ENCODE data around the gene EDDM13. TPM values are rescaled to one million over a fixed set of nuclear protein-coding genes. Genes with fewer than 3 reads are reported as not detected.

Gene EDDM13
- total RNA-seq, 1 donor from 2014 or later: 1.3 TPM

DNA sequence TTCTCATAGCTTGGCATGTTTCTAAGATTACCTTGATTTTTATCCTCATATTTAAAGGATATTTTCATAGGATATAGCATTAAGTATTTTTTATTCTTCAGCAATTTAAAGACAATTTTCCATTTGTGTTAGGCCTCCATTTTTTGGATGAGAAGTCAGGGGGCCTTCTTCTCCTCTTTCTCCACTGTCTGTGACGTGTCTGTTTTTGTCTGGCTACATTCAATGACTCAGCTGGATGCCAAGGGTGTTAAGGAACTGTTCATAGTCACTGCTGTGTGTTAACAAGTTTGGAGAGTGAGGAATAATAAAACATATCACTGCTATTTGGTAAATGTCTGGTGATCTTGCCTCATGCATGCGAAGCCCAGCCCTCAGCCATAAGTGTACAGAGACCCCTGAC is 84.4 kb downstream of the EDDM13 start:
- no peaks in the 10 kb centered on the region for H3K27me3 ChIP-seq (ENCODE audit: low read depth)
- no peak overlapping the region for H3K4me3 ChIP-seq
- intact Hi-C loops (cut with DNase I): no loop called here
- H3K36me3 ChIP-seq: no peaks in the 10 kb centered on the region
- no peak for TF ChIP-seq CTCF (IDR thresholded peaks at IDR 0.05)
- no peak for DNase-seq
- H3K9me3 ChIP-seq: peaks cover 24% of the 10 kb centered on the region
- no peak for ATAC-seq
- H3K4me1 ChIP-seq: no peaks in the 10 kb centered on the region
- no peak overlapping the region for H3K27ac ChIP-seq

Other genes with a start within 250 kb of the EDDM13 start
- 32.4 TPM for gene ZNF787, start 151.5 kb upstream of the EDDM13 start, total RNA-seq
- gene ZNF444, start 131.5 kb upstream of the EDDM13 start, total RNA-seq: 38.7 TPM
- gene GALP, start 96.7 kb upstream of the EDDM13 start, total RNA-seq: not detected
- gene ZSCAN5B, start 75.0 kb upstream of the EDDM13 start, total RNA-seq: not detected
- gene ZSCAN5C, start 70.5 kb upstream of the EDDM13 start, total RNA-seq: not detected
- 16.7 TPM for gene ZSCAN5A, start 42.1 kb downstream of the EDDM13 start, total RNA-seq
- gene ZNF582, start 120.8 kb downstream of the EDDM13 start, total RNA-seq: 4.3 TPM
- 7.2 TPM for gene ZNF583, start 131.6 kb downstream of the EDDM13 start, total RNA-seq
- gene ZNF667, start 204.6 kb downstream of the EDDM13 start, total RNA-seq: 1.4 TPM
- gene ZNF471, start 235.1 kb downstream of the EDDM13 start, total RNA-seq: 7.6 TPM

All from lower lobe of right lung (tissue), 2 donors.